SIG-M5 (cell line): ENCODE data around the gene BMP5.

Source experiments
- DNase-seq: peaks from one replicate; lab custom pipeline; 2025; lab: John Stamatoyannopoulos, UW

Gene BMP5

GRCh38 chr6:55708711-55709110 is 166.7 kb downstream of the BMP5 start:
- no peak for DNase-seq

GRCh38 chr6:55705451-55706440 is 169.6 kb downstream of the BMP5 start:
- DNase-seq: no peak

GRCh38 chr6:55704421-55704820 is 171.0 kb downstream of the BMP5 start:
- no peak for DNase-seq
